ENCODE results near the gene ACTA1. TPM values are rescaled to one million over a fixed set of nuclear protein-coding genes. Genes with fewer than 3 reads are reported as not detected.

ACTA1 gene
- total RNA-seq, 1 donor from 2014 or later: 19.0 TPM

- TF ChIP-seq EZH2 (IDR thresholded peaks at IDR 0.05; ENCODE audit: insufficient read depth, low read length): no peak
- no peak for TF ChIP-seq CTCF (IDR thresholded peaks at IDR 0.05; ENCODE audit: insufficient read depth, low read depth, low read length)
- Histone ChIP-seq H3K27me3 (ENCODE audit: insufficient read depth, low read length) (peaks cover 44% of the 10 kb centered on the region), H3K27ac (ENCODE audit: low read depth, low read length) (no peak overlapping the region), H4K20me1 (ENCODE audit: insufficient read depth, low read length) (no peaks in the 10 kb centered on the region), H3K4me2 (ENCODE audit: low read length) (no peak overlapping the region), H3K36me3 (ENCODE audit: insufficient read depth, low read length) (no peaks in the 10 kb centered on the region), H3K9ac (ENCODE audit: low read length) (no peak overlapping the region), H3K4me3 (ENCODE audit: insufficient read depth, low read depth, low read length) (no peak overlapping the region), H3K4me1 (ENCODE audit: insufficient read depth, low read length) (peaks cover 10% of the 10 kb centered on the region), H3K79me2 (ENCODE audit: insufficient read depth, low read length) (no peaks in the 10 kb centered on the region), H2AFZ (ENCODE audit: low read depth, low read length) (no peak overlapping the region), H3K9me3 (ENCODE audit: insufficient read depth, low read depth, low read length) (no peaks in the 10 kb centered on the region)
- Mint-ChIP-seq H3K4me3 (ENCODE audit: unreplicated experiment) (no peak overlapping the region), H3K9me3 (ENCODE audit: unreplicated experiment) (peaks cover 4% of the 10 kb centered on the region), H3K36me3 (ENCODE audit: low read depth, unreplicated experiment) (peaks cover 7% of the 10 kb centered on the region), H3K27me3 (ENCODE audit: low read depth, unreplicated experiment) (peaks cover 33% of the 10 kb centered on the region), H3K4me1 (ENCODE audit: low read depth, unreplicated experiment) (peaks cover 12% of the 10 kb centered on the region), H3K27ac (ENCODE audit: unreplicated experiment) (no peak overlapping the region)
- DNase-seq (ENCODE audit: low read depth): no peak
- FAIRE-seq: no peak
Observed at GRCh38 chr1:229436201-229436600, 2.3 kb upstream of the ACTA1 start.

GRCh38 chr1:229434641-229435051 lies 752 bp upstream of the ACTA1 start:
- H3K27me3 ChIP-seq (ENCODE audit: insufficient read depth, low read length): peaks cover 58% of the 10 kb centered on the region
- peak; percentile 45 for TF ChIP-seq EZH2 (IDR thresholded peaks at IDR 0.05; ENCODE audit: insufficient read depth, low read length)
- no peak for TF ChIP-seq CTCF (IDR thresholded peaks at IDR 0.05; ENCODE audit: insufficient read depth, low read depth, low read length)
- Mint-ChIP-seq H3K4me3 (ENCODE audit: unreplicated experiment) (no peak overlapping the region), H3K27ac (ENCODE audit: unreplicated experiment) (no peak overlapping the region), H3K27me3 (ENCODE audit: low read depth, unreplicated experiment) (peaks cover 48% of the 10 kb centered on the region), H3K9me3 (ENCODE audit: unreplicated experiment) (peaks cover 6% of the 10 kb centered on the region), H3K36me3 (ENCODE audit: low read depth, unreplicated experiment) (peaks cover 8% of the 10 kb centered on the region), H3K4me1 (ENCODE audit: low read depth, unreplicated experiment) (peaks cover 4% of the 10 kb centered on the region)
- no peak overlapping the region for H3K4me2 ChIP-seq (ENCODE audit: low read length)
- H3K27ac ChIP-seq (ENCODE audit: low read depth, low read length): no peak overlapping the region
- no peak for DNase-seq (ENCODE audit: low read depth)
- H4K20me1 ChIP-seq (ENCODE audit: insufficient read depth, low read length): no peaks in the 10 kb centered on the region
- H3K4me1 ChIP-seq (ENCODE audit: insufficient read depth, low read length): peaks cover 4% of the 10 kb centered on the region
- no peak overlapping the region for H2AFZ ChIP-seq (ENCODE audit: low read depth, low read length)
- no peak overlapping the region for H3K9ac ChIP-seq (ENCODE audit: low read length)
- H3K4me3 ChIP-seq (ENCODE audit: insufficient read depth, low read depth, low read length): no peak overlapping the region
- H3K36me3 ChIP-seq (ENCODE audit: insufficient read depth, low read length): no peaks in the 10 kb centered on the region
- H3K79me2 ChIP-seq (ENCODE audit: insufficient read depth, low read length): no peaks in the 10 kb centered on the region
- H3K9me3 ChIP-seq (ENCODE audit: insufficient read depth, low read depth, low read length): no peaks in the 10 kb centered on the region
- FAIRE-seq: no peak

- Histone ChIP-seq H3K4me3 (ENCODE audit: insufficient read depth, low read depth, low read length) (no peak overlapping the region), H3K4me1 (ENCODE audit: insufficient read depth, low read length) (peaks cover 4% of the 10 kb centered on the region), H4K20me1 (ENCODE audit: insufficient read depth, low read length) (no peaks in the 10 kb centered on the region), H3K27me3 (ENCODE audit: insufficient read depth, low read length) (peaks cover 58% of the 10 kb centered on the region), H3K27ac (ENCODE audit: low read depth, low read length) (no peak overlapping the region), H3K9me3 (ENCODE audit: insufficient read depth, low read depth, low read length) (no peaks in the 10 kb centered on the region), H3K36me3 (ENCODE audit: insufficient read depth, low read length) (no peaks in the 10 kb centered on the region), H3K4me2 (ENCODE audit: low read length) (no peak overlapping the region), H3K79me2 (ENCODE audit: insufficient read depth, low read length) (no peaks in the 10 kb centered on the region), H3K9ac (ENCODE audit: low read length) (no peak overlapping the region), H2AFZ (ENCODE audit: low read depth, low read length) (no peak overlapping the region)
- FAIRE-seq (no peak), DNase-seq (ENCODE audit: low read depth) (no peak)
- Mint-ChIP-seq H3K27me3 (ENCODE audit: low read depth, unreplicated experiment) (peaks cover 51% of the 10 kb centered on the region), H3K9me3 (ENCODE audit: unreplicated experiment) (peaks cover 6% of the 10 kb centered on the region), H3K27ac (ENCODE audit: unreplicated experiment) (no peak overlapping the region), H3K4me3 (ENCODE audit: unreplicated experiment) (no peak overlapping the region), H3K36me3 (ENCODE audit: low read depth, unreplicated experiment) (peaks cover 6% of the 10 kb centered on the region), H3K4me1 (ENCODE audit: low read depth, unreplicated experiment) (peaks cover 4% of the 10 kb centered on the region)
- TF ChIP-seq EZH2 (IDR thresholded peaks at IDR 0.05; ENCODE audit: insufficient read depth, low read length): peak; percentile 57
- TF ChIP-seq CTCF (IDR thresholded peaks at IDR 0.05; ENCODE audit: insufficient read depth, low read depth, low read length): no peak
Observed at GRCh38 chr1:229433364-229434004, 410 bp downstream of the ACTA1 start.

Data from astrocyte (in vitro differentiated cells and primary cell).